ENCODE data around the gene KRT71. TPM values are rescaled to one million over a fixed set of nuclear protein-coding genes. Genes with fewer than 3 reads are reported as not detected.

Gene KRT71
- total RNA-seq, 1 donor from 2014 or later = not detected

- Mint-ChIP-seq H3K36me3 (ENCODE audit: low read depth) (no peaks in the 10 kb centered on the region), H3K27me3 (ENCODE audit: low read depth) (peaks cover 50% of the 10 kb centered on the region), H3K4me3 (ENCODE audit: unreplicated experiment) (no peak overlapping the region), H3K4me1 (ENCODE audit: low read depth) (no peaks in the 10 kb centered on the region), H3K27ac (ENCODE audit: unreplicated experiment) (no peak overlapping the region), H3K9me3 (ENCODE audit: low read depth) (no peaks in the 10 kb centered on the region)
- TF ChIP-seq CTCF (IDR thresholded peaks at IDR 0.05) = no peak
- DNase-seq (ENCODE audit: low spot score) = no peak
Measured at GRCh38 chr12:52578469-52578868, 25.5 kb upstream of the KRT71 start.

DNA sequence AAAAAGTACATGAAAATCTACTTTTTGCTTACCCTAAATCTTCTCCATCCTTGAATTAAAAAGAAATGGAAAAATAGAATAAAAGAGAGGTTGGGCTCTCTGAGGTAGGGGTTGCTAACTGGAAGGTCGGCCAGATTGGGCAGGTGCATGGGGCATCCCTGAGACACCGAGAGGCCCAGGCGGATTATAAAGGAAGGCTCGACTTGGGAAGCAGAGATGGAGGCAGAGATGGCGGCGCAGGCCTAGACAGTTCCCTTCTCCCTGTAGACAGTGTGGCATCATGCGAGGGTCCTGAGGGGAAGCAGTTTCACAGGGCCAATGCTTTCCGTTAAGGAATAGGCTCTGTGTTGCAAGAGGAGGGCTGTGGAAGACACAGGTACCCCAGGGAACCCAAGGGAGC lies 24.4 kb upstream of the KRT71 start:
- Mint-ChIP-seq H3K4me1 (ENCODE audit: low read depth) (no peaks in the 10 kb centered on the region), H3K27ac (ENCODE audit: unreplicated experiment) (no peak overlapping the region), H3K27me3 (ENCODE audit: low read depth) (peaks cover 61% of the 10 kb centered on the region), H3K9me3 (ENCODE audit: low read depth) (no peaks in the 10 kb centered on the region), H3K4me3 (ENCODE audit: unreplicated experiment) (no peak overlapping the region), H3K36me3 (ENCODE audit: low read depth) (no peaks in the 10 kb centered on the region)
- DNase-seq (ENCODE audit: low spot score) = peak; percentile 59
- TF ChIP-seq CTCF (IDR thresholded peaks at IDR 0.05) = no peak

GRCh38 chr12:52575948-52576347 lies 23.0 kb upstream of the KRT71 start:
- no peaks in the 10 kb centered on the region for H3K9me3 Mint-ChIP-seq (ENCODE audit: low read depth)
- no peaks in the 10 kb centered on the region for H3K4me1 Mint-ChIP-seq (ENCODE audit: low read depth)
- H3K27me3 Mint-ChIP-seq (ENCODE audit: low read depth) = peaks cover 67% of the 10 kb centered on the region
- no peaks in the 10 kb centered on the region for H3K36me3 Mint-ChIP-seq (ENCODE audit: low read depth)
- TF ChIP-seq CTCF (IDR thresholded peaks at IDR 0.05) = no peak
- no peak for DNase-seq (ENCODE audit: low spot score)
- H3K4me3 Mint-ChIP-seq (ENCODE audit: unreplicated experiment) = no peak overlapping the region
- no peak overlapping the region for H3K27ac Mint-ChIP-seq (ENCODE audit: unreplicated experiment)

GRCh38 chr12:52575256-52575655 lies 22.3 kb upstream of the KRT71 start:
- no peak for TF ChIP-seq CTCF (IDR thresholded peaks at IDR 0.05)
- DNase-seq (ENCODE audit: low spot score) = peak; percentile 47
- no peaks in the 10 kb centered on the region for H3K36me3 Mint-ChIP-seq (ENCODE audit: low read depth)
- no peak overlapping the region for H3K27ac Mint-ChIP-seq (ENCODE audit: unreplicated experiment)
- H3K4me1 Mint-ChIP-seq (ENCODE audit: low read depth) = no peaks in the 10 kb centered on the region
- no peak overlapping the region for H3K4me3 Mint-ChIP-seq (ENCODE audit: unreplicated experiment)
- H3K27me3 Mint-ChIP-seq (ENCODE audit: low read depth) = peaks cover 67% of the 10 kb centered on the region
- H3K9me3 Mint-ChIP-seq (ENCODE audit: low read depth) = no peaks in the 10 kb centered on the region

DNA sequence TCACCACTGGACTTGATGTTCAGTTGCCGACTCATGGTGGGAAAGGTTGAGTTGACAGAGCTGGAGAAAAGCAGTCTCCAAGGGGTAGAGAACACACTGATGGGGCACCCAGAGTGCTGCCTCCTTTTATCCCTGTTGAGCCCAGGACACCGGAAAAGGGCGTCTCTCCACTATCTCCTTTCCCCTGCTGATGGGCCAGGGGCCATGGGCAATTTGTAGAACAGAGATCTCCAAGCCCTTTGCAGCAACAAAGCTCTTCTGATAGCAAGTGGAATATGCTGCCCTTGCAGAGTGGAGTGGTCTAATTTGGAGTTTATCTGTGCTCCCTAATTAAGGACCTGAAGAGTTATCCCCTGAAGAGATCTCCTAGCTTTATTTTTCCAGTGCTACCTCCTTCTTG lies 20.8 kb upstream of the KRT71 start, which contains the start of gene KRT74:
Gene KRT74, minus strand, starts transcription at position 101 of the 400 bp plus-strand sequence. Its CDS starts 66 bp downstream, at position 35.
- Mint-ChIP-seq H3K4me1 (ENCODE audit: low read depth) (no peaks in the 10 kb centered on the region), H3K9me3 (ENCODE audit: low read depth) (no peaks in the 10 kb centered on the region), H3K27me3 (ENCODE audit: low read depth) (peaks cover 63% of the 10 kb centered on the region), H3K27ac (ENCODE audit: unreplicated experiment) (no peak within 1 kb of the TSS), H3K4me3 (ENCODE audit: unreplicated experiment) (no peak within 1 kb of the TSS), H3K36me3 (ENCODE audit: low read depth) (no peaks in the 10 kb centered on the region)
- DNase-seq (ENCODE audit: low spot score) = no peak
- TF ChIP-seq CTCF (IDR thresholded peaks at IDR 0.05) = no peak

All from chondrocyte (in vitro differentiated cells).